GDM1 (cell line): ENCODE data around the gene GSN.
"Not testable (repeated sequence)": the region's sequence is repeated elsewhere in the genome, so short reads cannot be mapped to it uniquely, and the experiment has no call there.

Source experiments
- DNase-seq: peaks from one replicate; lab custom pipeline; 2025; lab: John Stamatoyannopoulos, UW

The GSN gene

GRCh38 chr9:121288673-121289025, 20.7 kb downstream of the GSN start:
- no peak for DNase-seq

GRCh38 chr9:121289026-121289771, 21.2 kb downstream of the GSN start:
- DNase-seq = peak; percentile 33

- DNase-seq = no peak
Observed at GRCh38 chr9:121289772-121290370, 21.9 kb downstream of the GSN start.

GRCh38 chr9:121291536-121291935, 23.6 kb downstream of the GSN start:
- DNase-seq = not testable (repeated sequence)

- no peak for DNase-seq
Observed at GRCh38 chr9:121292051-121292450, 24.1 kb downstream of the GSN start.

- DNase-seq = no peak
Observed at GRCh38 chr9:121292801-121293241, 24.9 kb downstream of the GSN start.

GRCh38 chr9:121294151-121294743, 26.3 kb downstream of the GSN start:
- no peak for DNase-seq

GRCh38 chr9:121294866-121295661, 27.1 kb downstream of the GSN start:
- DNase-seq = no peak

GRCh38 chr9:121295662-121296191, 27.8 kb downstream of the GSN start:
- no peak for DNase-seq

GRCh38 chr9:121296213-121297127, 28.5 kb downstream of the GSN start:
- no peak for DNase-seq

- DNase-seq = no peak
Observed at GRCh38 chr9:121297389-121297788, 29.4 kb downstream of the GSN start.

- no peak for DNase-seq
Observed at GRCh38 chr9:121298016-121298538, 30.1 kb downstream of the GSN start.

- no peak for DNase-seq
Observed at GRCh38 chr9:121298689-121299466, 30.9 kb downstream of the GSN start.

GRCh38 chr9:121299467-121300282, 31.7 kb downstream of the GSN start:
- no peak for DNase-seq

GRCh38 chr9:121300283-121301119, 32.5 kb downstream of the GSN start:
- no peak for DNase-seq

- DNase-seq = no peak
Observed at GRCh38 chr9:121301881-121302286, 33.9 kb downstream of the GSN start.

GRCh38 chr9:121302341-121302740, 34.4 kb downstream of the GSN start:
- no peak for DNase-seq

GRCh38 chr9:121302786-121303185, 34.8 kb downstream of the GSN start:
- no peak for DNase-seq
